ENCODE data around the gene SLC35F1.
"Not testable (repeated sequence)": the region's sequence is repeated elsewhere in the genome, so short reads cannot be mapped to it uniquely, and the experiment has no call there.

The SLC35F1 gene

DNA sequence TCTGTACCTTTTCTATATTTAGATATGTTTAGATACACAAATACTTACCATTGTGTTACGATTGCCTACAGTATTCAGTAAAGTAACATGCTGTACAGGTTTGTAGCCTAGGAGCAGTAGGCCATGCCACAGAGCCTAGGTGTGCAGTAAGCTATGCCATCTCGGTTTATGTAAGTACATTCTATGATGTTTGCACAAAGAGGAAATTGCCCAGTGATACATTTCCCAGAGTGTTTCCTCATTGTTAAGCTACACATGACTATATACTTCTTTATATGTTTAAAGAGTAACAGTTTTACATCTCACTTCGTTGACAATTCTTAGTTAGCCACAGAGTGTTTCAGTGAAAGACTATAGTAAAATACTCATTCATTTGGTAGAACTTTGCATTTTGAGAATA is 51.5 kb downstream of the SLC35F1 start:
- H3K4me3 ChIP-seq (ENCODE audit: low read depth, low read length) = no peak overlapping the region
- DNase-seq (ENCODE audit: low read depth) = no peak
- TF ChIP-seq, protein P1, sequence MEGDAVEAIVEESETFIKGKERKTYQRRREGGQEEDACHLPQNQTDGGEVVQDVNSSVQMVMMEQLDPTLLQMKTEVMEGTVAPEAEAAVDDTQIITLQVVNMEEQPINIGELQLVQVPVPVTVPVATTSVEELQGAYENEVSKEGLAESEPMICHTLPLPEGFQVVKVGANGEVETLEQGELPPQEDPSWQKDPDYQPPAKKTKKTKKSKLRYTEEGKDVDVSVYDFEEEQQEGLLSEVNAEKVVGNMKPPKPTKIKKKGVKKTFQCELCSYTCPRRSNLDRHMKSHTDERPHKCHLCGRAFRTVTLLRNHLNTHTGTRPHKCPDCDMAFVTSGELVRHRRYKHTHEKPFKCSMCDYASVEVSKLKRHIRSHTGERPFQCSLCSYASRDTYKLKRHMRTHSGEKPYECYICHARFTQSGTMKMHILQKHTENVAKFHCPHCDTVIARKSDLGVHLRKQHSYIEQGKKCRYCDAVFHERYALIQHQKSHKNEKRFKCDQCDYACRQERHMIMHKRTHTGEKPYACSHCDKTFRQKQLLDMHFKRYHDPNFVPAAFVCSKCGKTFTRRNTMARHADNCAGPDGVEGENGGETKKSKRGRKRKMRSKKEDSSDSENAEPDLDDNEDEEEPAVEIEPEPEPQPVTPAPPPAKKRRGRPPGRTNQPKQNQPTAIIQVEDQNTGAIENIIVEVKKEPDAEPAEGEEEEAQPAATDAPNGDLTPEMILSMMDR (IDR thresholded peaks at IDR 0.05; ENCODE audit: low read depth, low read length, missing control alignments) = no peak

- DNase-seq (ENCODE audit: low read depth) = no peak
- TF ChIP-seq, protein P1 (IDR thresholded peaks at IDR 0.05; ENCODE audit: low read depth, low read length, missing control alignments) = no peak
- no peak overlapping the region for H3K4me3 ChIP-seq (ENCODE audit: low read depth, low read length)
Observed at GRCh38 chr6:117960877-117961276, 53.8 kb downstream of the SLC35F1 start.

DNA sequence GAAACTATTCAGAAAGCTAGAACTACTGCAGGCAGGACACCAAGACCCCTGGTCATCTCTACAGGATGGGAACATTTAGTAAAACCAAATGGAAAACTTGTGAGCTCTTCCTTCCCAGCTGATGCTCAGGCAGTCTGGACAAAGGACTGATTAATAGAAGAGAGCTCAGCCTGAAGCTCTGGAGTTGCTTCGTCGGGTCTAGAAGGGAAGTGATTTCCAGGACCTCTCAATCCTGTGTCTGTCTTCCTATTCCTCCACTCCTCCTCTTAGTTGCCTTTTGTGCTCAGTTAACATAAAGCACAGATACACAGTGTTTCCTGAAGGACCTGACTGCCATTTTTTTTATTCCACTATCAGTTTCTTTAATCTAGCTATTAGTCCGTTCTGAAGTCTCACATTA is 54.2 kb downstream of the SLC35F1 start:
- TF ChIP-seq, protein P1 (IDR thresholded peaks at IDR 0.05; ENCODE audit: low read depth, low read length, missing control alignments) = no peak
- DNase-seq (ENCODE audit: low read depth) = no peak
- no peak overlapping the region for H3K4me3 ChIP-seq (ENCODE audit: low read depth, low read length)

DNA sequence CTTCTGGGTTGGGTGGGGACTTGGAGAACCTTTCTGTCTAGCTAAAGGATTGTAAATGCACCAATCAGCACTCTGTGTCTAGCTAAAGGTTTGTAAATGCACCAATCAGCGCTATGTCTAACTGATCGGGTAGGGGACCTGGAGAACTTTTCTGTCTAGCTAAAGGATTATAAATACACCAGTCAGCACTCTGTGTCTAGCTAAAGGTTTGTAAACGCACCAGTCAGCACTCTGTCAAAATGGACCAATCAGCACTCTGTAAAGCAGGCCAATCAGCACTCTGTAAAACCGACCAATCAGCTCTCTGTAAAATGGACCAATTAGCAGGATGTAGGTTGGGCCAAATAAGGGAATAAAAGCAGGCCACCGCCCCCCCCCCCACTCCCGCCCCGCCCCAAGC is 58.7 kb downstream of the SLC35F1 start:
- H3K4me3 ChIP-seq (ENCODE audit: low read depth, low read length); DNase-seq (ENCODE audit: low read depth): not testable (repeated sequence)

GRCh38 chr6:117971637-117972036 is 64.6 kb downstream of the SLC35F1 start:
- H3K4me3 ChIP-seq (ENCODE audit: low read depth, low read length) = no peak overlapping the region
- TF ChIP-seq, protein P1 (IDR thresholded peaks at IDR 0.05; ENCODE audit: low read depth, low read length, missing control alignments) = no peak
- DNase-seq (ENCODE audit: low read depth) = no peak

- DNase-seq (ENCODE audit: low read depth) = no peak
- TF ChIP-seq, protein P1 (IDR thresholded peaks at IDR 0.05; ENCODE audit: low read depth, low read length, missing control alignments) = no peak
- no peak overlapping the region for H3K4me3 ChIP-seq (ENCODE audit: low read depth, low read length)
Observed at GRCh38 chr6:117974914-117975627, 68.0 kb downstream of the SLC35F1 start.

DNA sequence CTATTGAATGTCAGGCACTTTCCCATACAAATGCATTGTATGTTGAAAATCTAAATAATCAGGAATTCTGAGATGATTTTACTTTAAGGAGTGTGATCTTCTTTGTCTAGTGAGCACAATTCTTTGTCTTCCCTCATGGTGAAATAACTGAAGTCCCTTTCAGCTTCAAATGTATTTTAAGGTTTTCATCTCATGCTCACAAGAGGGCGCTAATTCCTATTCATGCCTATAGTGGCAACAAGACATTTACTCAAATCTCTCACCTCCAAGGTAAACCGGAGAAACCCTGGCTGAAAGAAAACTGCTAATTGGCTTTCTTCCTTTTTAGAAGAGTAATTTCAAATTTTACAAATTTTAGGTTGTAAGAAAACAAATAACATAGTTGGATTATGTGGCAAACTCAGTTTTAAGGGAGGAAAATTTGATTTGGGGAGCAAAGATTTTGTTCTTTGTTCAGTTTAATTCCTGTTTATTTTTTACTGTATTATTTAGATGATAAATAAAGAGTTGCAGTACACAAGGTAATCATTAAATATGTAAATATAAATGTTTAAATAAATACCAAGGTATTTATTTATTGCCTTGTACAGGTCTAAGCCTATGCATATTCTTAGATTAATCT is 69.1 kb downstream of the SLC35F1 start:
- peak; percentile 16 for DNase-seq (ENCODE audit: low read depth)
- TF ChIP-seq, protein P1 (IDR thresholded peaks at IDR 0.05; ENCODE audit: low read depth, low read length, missing control alignments) = peak; percentile 69

More for the DNA sequence above, 69.1 kb downstream of the SLC35F1 start:
- H3K4me3 ChIP-seq (ENCODE audit: low read depth, low read length) = no peak overlapping the region
